ENCODE measurements around the gene FAM78B.

Gene FAM78B

DNA sequence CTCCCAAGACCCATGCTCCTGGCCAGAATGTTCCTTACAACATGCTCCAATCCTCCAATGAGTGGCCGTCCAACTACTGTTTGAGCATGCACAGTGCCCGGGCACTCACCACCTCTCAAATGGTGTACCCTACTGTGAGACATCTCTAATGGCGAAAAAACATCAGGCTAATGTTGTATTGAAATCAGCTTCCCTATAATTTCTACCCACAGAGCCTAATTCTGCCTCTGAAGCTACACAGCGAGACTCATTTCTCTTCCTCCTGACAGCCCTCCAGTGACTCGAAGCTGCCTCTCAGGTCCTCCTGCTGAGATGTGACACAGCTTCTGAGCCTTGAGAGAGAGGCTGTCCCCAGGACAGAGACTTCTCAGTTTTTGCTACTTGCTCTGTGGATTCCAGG is 130.7 kb downstream of the FAM78B start:
- Histone ChIP-seq H3K4me1 (peaks cover 0 to 4% (median 0%) of the 10 kb centered on the region in 4 donors), H3K9me3 (no peaks in the 10 kb centered on the region), H3K4me3 (no peak overlapping the region), H3K36me3 (no peaks in the 10 kb centered on the region), H3K27me3 (peaks cover 0 to 4% of the 10 kb centered on the region in 2 donors), H3K27ac (no peak overlapping the region)
- intact Hi-C loops (cut with DNase I; ENCODE audit: low total_unique reads): no loop called here
- no peak for DNase-seq
- TF ChIP-seq, protein P1, sequence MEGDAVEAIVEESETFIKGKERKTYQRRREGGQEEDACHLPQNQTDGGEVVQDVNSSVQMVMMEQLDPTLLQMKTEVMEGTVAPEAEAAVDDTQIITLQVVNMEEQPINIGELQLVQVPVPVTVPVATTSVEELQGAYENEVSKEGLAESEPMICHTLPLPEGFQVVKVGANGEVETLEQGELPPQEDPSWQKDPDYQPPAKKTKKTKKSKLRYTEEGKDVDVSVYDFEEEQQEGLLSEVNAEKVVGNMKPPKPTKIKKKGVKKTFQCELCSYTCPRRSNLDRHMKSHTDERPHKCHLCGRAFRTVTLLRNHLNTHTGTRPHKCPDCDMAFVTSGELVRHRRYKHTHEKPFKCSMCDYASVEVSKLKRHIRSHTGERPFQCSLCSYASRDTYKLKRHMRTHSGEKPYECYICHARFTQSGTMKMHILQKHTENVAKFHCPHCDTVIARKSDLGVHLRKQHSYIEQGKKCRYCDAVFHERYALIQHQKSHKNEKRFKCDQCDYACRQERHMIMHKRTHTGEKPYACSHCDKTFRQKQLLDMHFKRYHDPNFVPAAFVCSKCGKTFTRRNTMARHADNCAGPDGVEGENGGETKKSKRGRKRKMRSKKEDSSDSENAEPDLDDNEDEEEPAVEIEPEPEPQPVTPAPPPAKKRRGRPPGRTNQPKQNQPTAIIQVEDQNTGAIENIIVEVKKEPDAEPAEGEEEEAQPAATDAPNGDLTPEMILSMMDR (IDR thresholded peaks at IDR 0.05): no peak

DNA sequence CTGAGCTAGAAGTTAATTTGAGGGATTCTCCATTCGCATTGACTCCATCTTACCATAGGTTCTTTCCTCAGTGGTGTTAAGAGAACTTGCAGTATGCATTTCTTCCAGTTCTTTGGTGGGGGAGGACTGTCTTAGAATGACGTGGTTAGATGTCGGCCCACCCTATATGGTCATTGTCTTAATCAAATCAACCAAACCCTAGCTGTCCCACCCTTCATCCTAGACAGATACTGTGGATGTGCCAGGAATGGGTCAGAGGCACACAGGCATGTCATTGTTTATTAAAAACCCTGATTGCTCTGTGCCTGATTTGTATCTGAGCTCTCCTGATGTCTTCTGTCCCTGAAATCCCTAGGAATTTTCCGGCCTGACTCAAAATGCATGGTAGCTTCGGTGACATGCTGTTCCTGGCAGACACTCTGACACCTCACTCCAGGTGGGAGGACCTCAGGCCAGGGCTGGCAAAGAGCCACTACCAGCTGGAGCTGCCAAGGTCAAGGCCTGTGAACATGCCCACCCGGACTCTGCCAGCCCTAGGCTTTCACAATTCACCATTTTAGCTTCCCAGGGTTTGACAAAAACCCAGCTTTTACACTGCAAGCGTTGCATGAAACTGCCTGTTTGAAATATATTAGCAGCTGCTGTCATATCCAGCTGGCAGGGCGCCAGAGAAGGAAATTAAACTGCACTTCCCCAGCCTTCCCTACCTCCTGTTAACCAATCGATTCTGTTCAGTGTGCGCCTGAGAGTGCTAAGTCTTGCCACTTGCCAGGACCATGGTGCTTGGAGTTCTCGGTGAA is 134.0 kb downstream of the FAM78B start:
- no peaks in the 10 kb centered on the region for H3K27me3 ChIP-seq
- no peaks in the 10 kb centered on the region for H3K36me3 ChIP-seq
- no peaks in the 10 kb centered on the region for H3K9me3 ChIP-seq
- intact Hi-C loops (cut with DNase I; ENCODE audit: low total_unique reads): no loop called here
- no peak overlapping the region for H3K4me3 ChIP-seq
- no peak for DNase-seq
- TF ChIP-seq, protein P1 (IDR thresholded peaks at IDR 0.05): no peak
- H3K4me1 ChIP-seq: peaks cover 0 to 4% (median 0%) of the 10 kb centered on the region in 4 donors
- no peak overlapping the region for H3K27ac ChIP-seq

DNA sequence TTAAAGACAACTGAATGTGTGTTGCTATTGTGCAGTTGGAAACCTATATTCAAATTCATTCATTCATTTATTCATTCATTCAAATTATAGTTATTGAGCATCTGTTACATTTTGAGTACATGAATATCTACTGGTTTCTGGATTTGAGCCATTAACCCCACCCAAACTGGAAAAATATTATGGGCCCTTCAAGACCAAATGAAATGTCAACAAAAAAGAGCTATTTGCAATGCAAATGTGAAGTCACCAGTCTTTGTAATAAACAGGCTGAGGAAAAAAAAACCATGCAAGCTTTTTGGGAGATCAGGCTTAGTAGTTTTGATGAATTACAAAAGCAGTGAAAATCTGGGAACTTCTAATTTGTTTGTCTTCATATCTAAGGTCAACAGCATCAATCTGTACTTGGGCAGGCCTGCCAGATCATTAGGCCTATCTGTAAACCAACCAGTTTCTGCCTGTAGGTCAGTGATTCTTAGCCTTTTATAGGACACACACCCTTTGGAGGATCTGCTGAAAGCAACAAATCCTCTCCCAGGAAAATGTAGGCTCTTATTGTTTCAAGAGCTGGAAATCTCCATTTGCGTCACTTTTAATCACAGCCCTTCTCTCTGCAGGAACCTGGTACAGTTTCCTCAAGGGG is 134.7 kb downstream of the FAM78B start:
- TF ChIP-seq, protein P1 (IDR thresholded peaks at IDR 0.05): no peak
- Histone ChIP-seq H3K27me3 (no peaks in the 10 kb centered on the region), H3K9me3 (no peaks in the 10 kb centered on the region)

DNA sequence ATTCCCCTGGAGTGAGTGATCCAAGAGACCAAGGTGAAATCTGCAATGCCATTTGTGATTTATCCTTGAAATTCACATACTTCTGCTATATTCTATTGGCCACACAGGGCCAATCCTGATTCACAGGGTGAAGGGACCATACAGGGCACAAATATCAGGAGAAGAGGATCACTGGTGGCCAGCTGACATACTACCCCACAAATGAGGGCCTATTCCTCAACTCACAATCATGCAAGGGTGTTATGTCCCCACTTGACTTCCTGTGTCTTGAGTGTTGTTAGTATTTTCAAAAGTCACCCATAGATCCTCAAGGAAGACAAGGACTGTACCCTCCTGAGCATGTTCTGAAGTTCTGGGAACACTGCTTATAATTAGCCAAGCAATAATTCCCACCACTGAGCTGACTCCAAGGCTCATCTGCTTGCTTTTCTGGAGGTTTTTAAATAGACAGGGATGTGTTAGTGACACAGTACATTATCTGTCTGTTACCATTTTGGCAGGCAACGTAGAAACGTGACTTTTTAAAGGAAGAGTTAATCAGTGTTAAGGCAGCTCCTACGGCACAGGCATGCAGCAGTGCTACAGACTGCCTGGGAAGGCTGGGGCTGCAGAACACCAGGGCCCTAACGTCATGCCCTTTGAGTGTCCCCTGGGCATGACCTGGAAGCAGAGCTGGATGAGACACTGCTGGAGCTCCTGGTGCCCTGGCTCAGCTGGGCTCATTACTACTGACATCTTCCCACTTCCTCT is 137.4 kb downstream of the FAM78B start:
- no peak overlapping the region for H3K27ac ChIP-seq
- TF ChIP-seq, protein P1 (IDR thresholded peaks at IDR 0.05): no peak
- no peaks in the 10 kb centered on the region for H3K9me3 ChIP-seq
- peaks cover 0 to 4% (median 0%) of the 10 kb centered on the region in 4 donors for H3K4me1 ChIP-seq
- H3K36me3 ChIP-seq: no peaks in the 10 kb centered on the region
- H3K27me3 ChIP-seq: no peaks in the 10 kb centered on the region
- intact Hi-C loops (cut with DNase I; ENCODE audit: low total_unique reads): no loop called here
- DNase-seq: no peak
- H3K4me3 ChIP-seq: no peak overlapping the region

More for the DNA sequence above, 134.7 kb downstream of the FAM78B start:
- no peak overlapping the region for H3K27ac ChIP-seq
- DNase-seq: no peak
- H3K4me3 ChIP-seq: no peak overlapping the region
- H3K4me1 ChIP-seq: peaks cover 0 to 4% (median 0%) of the 10 kb centered on the region in 4 donors
- no peaks in the 10 kb centered on the region for H3K36me3 ChIP-seq
- intact Hi-C loops (cut with DNase I; ENCODE audit: low total_unique reads): no loop called here

DNA sequence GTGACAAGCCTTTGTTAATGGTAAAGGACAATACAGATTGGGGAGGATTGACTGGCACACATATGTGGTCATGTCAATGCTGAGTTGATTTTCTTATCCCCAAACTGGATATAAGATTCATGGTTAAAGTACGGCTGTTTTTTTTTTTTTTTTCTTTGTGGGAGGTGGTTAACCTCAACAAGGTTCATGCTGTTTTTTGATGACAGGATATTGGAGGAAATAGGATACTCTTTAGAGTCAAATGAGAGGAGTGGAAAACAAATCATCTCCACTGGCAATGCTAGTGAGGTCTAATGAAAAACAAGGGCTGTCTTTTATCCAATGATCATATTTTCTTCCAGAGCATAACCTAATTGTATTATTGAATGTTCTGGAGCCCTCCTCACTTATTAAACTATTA is 140.2 kb downstream of the FAM78B start:
- no peak for DNase-seq
- intact Hi-C loops (cut with DNase I; ENCODE audit: low total_unique reads): no loop called here
- no peaks in the 10 kb centered on the region for H3K36me3 ChIP-seq
- no peak overlapping the region for H3K27ac ChIP-seq
- no peaks in the 10 kb centered on the region for H3K9me3 ChIP-seq
- no peaks in the 10 kb centered on the region for H3K27me3 ChIP-seq
- TF ChIP-seq, protein P1 (IDR thresholded peaks at IDR 0.05): no peak
- no peaks in the 10 kb centered on the region for H3K4me1 ChIP-seq
- H3K4me3 ChIP-seq: no peak overlapping the region

All from tibial artery (tissue), 4 donors.